RPMI7951 (cell line): Measurements from ENCODE around the gene GIPC1. TPM values are rescaled to one million over a fixed set of nuclear protein-coding genes. Genes with fewer than 3 reads are reported as not detected.

Source experiments
- DNase-seq: peaks from one replicate; pipeline ENCODE4 v3.0.0-alpha.2; 2012; ENCODE audit warnings: low read depth
- total RNA-seq: library from RNA; depleted of rRNA; stranded (reverse); fragments of >200 nt; shearing (Covaris generic); gene quantifications from 2 replicates; pipeline ENCODE4 v1.2.3, GENCODE V29; 2014

The GIPC1 gene
- total RNA-seq, 1 experiment from 2014 or later: 47.3 TPM

- no peak for DNase-seq
Observed at GRCh38 chr19:14494910-14495671, 836 bp downstream of the GIPC1 start.

DNA sequence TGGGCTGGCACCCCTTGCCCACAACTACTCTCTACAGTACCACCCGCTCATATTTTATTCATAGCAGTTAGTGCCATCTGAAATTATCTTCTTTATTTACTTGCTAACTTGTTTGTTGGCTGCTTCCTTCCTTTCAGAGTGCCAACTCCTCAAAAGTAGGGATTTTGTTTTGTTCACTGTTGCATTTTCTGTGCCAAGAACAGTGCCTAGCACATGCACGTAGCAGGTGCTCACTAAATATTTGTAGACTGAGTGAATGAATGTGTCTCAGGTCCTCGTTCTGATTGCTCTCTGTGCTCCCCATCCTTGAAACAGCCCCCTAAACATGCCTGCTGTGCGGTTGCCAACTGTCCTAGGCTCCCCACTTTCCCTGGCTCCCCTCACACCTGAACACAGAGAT, 1.5 kb downstream of the GIPC1 start:
- DNase-seq: no peak

GRCh38 chr19:14492756-14493337, 3.1 kb downstream of the GIPC1 start:
- no peak for DNase-seq

DNA sequence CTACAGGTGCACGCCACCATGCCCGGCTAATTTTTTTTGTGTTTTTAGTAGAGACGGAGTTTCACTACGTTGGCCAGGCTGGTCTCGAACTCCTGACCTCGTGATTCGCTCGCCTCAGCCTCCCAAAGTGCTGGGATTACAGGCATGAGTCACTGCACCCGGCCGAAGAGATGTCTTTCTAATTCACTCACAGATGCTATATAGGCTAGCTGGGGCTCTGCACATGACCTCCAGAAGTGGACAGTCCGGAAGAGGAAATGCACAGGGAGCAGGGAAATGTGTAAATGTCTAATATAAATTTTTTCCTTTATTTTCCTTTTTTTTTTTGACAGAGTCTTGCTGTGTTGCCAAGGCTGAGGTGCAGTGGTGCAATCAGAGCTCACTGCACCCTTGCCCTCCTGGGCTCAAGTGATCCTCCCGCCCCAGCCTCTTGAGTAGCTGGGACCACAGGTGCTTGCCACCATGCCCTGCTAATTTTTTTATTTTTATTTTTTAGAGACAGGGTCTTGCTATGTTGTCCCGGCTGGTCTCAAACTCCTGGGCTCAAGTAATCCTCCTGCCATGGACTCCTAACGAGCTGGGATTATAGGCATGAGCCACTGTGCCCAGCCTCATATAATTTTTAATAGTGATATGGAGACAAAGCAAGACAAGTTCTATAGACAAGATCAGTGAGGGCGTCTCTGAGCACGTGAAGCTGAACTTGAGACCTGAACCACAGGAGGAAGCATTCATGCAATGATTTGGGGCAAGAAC, 8.4 kb downstream of the GIPC1 start:
- DNase-seq: no peak

GRCh38 chr19:14482172-14482941, 13.6 kb downstream of the GIPC1 start:
- DNase-seq: no peak

DNA sequence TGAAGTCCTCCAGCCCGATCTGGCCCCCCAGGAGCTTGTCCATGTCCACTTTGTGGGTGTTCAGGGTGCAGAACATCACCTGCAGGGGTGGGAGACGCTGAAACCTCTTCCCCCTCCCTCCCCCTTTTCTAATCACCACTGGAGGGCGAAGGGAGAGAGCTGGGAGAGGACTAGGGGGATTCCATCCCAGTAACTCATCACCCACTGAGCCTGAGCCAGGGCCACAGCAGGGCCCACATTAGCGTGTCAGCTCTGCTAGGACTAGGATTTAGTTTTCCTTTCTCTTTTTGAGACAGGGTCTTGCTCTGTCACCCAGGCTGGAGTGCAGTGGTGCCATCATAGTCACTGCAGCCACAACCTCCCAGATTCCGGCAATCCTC, 15.2 kb downstream of the GIPC1 start:
- DNase-seq: no peak

- DNase-seq: no peak
Observed at GRCh38 chr19:14479975-14480699, 15.8 kb downstream of the GIPC1 start.

DNA sequence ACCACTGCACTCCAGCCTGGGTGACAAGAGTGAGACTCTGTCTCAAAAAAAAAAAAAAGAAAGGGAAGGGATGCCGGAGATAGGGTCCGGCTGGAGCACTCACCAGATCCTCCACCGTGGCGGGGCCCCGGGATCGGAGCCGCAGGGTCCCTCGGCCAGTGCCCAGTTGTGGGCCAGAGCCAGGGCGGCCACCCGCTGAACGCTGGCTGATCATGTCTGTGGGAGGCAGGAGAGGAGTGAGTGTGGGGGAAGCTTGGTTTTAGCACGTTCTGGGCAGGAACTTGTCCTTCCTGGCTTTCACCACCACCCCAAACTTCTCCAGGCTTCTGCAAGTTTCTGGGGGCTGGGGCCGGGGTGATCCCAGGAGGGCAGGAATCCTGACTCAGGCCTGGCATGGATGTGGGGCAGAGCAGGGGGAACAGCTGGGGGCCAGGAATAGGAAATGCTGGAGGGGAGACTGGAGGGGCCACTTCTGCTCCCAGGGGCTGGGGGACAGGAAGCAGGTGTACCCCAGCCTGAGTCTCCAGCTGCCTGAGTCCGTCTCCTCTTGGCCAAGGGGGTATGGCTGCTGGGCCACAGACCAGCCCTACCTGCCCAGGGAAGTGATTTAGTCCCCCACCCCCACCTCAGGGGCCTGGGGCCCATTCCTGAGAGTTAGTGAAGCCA, 16.5 kb downstream of the GIPC1 start:
- no peak for DNase-seq

DNA sequence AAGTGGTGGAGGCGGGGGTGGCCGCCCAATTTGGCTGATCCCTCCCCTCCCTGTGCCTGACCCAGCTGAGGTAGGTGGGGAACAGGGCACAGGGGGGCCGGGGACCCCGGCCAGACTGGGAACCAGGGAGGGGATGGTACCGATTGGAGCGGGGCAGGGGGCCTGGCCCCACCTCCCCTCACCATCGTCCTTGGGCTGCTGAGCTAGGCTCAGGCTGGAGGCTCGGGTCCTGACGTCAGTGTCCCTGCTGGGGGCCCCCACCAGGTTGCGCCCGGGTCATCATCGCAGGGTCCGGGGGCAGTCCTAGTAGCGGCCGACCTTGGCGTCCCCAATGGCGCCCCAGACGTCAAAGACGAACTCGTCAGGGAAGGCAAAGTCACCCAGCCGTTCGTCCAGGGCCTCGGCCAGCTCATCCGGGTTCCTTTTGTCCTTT, 17.8 kb downstream of the GIPC1 start:
- no peak for DNase-seq

DNA sequence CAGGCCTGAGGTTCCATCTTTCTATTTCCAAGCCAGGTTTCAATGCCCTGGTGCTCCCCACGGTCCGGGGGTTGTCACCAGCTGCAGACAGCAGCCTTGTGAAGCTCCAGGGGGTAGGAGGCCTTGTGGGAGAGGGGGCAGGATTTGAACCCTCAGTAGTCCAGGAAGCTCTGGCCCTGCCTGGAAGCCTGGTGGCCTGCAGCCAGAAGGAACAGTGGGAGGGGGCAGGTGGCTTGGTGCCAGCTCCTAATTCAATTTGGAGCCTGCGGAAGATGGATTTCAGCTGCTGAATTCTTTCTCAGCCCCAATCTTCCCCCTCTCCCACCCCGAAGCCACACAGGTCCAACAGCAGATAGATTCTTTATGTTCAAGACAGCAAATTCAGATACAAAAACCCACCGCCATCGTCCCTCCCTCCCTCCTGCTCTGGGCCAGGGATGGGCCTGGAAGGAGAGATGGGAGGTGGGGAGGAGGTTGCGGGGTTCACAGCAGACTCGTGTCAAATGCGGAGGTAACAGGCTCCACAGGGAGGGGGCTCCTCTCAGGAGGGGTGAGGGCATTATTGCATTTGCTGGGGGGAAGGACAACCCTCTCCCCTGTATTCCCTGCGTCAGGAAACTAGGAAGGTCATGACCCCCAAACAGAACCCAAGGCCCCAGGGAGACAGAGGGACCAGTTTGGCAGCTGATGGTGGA, 18.4 kb downstream of the GIPC1 start:
- DNase-seq: no peak

DNA sequence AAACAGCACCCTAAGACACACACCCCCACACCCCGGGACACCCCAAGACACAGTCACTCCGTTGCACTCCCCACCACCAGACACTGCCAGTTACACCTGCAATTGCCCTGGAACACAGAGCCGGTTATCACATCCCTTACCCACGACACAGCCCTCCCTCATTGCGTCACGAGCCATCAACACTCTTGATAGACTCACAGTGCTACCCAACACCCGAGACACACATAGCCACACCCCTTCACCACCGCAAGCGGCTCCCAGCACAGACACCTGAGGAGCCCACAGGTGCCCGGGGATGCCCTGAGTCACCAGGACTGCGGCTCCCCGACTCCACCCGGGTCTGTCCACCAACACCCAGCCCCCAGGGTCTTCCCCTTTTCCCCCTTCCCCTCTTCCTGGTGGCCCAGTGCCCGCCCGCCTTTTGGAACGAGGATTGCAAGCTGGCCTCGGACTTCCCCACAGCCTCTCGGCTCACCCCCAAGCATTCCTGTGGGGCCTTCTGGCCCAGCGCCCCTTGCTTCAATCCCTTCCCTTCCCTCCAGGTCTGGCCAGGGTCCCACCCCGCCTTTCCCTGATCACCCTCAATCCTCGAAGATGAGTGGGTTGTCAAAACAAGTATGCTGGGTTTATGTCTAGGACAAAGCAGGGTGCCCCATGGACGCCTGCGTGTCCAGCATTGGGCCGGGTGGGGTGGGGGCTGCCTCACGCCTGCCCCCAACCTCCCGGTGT, 19.1 kb downstream of the GIPC1 start:
- DNase-seq: peak; percentile 46

GRCh38 chr19:14476327-14476672, 19.6 kb downstream of the GIPC1 start:
- DNase-seq: no peak

GRCh38 chr19:14475251-14476073, 20.5 kb downstream of the GIPC1 start, which contains the start of gene PTGER1:
TSS of gene PTGER1 (minus strand) at chr19:14475354. CDS start at chr19:14474320, 1,034 bp downstream.
- DNase-seq: no peak

- DNase-seq: no peak
Observed at GRCh38 chr19:14474827-14475226, 21.1 kb downstream of the GIPC1 start.

DNA sequence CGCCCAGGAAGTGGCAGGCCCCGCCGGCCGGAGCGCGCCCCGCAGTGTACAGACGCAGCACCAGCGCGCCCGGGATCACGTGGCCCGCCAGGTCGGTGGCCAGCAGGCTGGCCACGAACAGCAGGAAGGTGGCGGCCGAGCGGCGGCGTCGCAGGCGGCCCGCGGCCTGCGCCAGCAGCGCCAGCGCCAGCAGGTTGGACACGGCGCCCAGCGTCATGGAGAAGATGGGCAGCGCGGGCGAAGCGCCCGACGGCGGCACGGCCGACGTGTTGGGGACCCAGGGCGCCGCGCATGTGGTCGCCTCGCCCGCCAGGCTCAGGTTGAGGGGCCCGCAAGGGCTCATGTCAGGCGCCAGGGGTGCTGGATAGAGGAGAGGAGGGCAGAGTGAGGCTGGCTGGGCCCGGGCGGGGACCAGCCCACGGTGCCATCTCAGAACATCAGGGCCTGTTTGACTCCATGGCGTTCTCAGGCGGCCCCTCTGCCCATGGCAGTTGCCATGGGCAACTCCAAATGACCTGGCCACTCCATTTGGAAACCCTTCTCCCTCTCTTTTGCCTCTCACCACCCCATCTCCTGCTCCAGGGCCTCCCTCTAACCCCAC, 21.8 kb downstream of the GIPC1 start:
- DNase-seq: no peak

GRCh38 chr19:14473073-14473977, 22.6 kb downstream of the GIPC1 start:
- no peak for DNase-seq
